Neural progenitor cell (in vitro differentiated cells): ENCODE measurements around the gene HSD11B1. TPM values are rescaled to one million over a fixed set of nuclear protein-coding genes. Genes with fewer than 3 reads are reported as not detected.

Source experiments
- DNase-seq: peaks from one replicate; pipeline ENCODE4 v3.0.0-alpha.2; 2016; ENCODE audit warnings: low spot score
- H2AFZ ChIP-seq: fragments of 200-600 bp; sonication (generic); replicated peaks from 2 replicates; pipeline ENCODE4 v1.6.1; 2016; ENCODE audit warnings: antibody characterized with exemption
- H3F3A ChIP-seq: fragments of 200-600 bp; sonication (generic); 2 replicates; pipeline ENCODE4 v1.6.1; 2016; ENCODE audit warnings: antibody characterized with exemption, low read depth
- H3K27ac ChIP-seq: fragments of 200-600 bp; sonication (generic); 2 replicates; pipeline ENCODE4 v1.5.1; 2016; ENCODE audit warnings: mild to moderate bottlenecking
- H3K27me3 ChIP-seq: fragments of 200-600 bp; sonication (generic); 2 replicates; pipeline ENCODE4 v1.6.1; 2016; ENCODE audit warnings: mild to moderate bottlenecking, moderate library complexity
- H3K36me3 ChIP-seq: fragments of 200-600 bp; sonication (generic); 2 replicates; pipeline ENCODE4 v1.5.1; 2016
- H3K4me1 ChIP-seq: fragments of 200-600 bp; sonication (generic); 2 replicates; pipeline ENCODE4 v1.6.1; 2016; ENCODE audit warnings: mixed run types
- H3K4me2 ChIP-seq: fragments of 200-600 bp; sonication (generic); 2 replicates; pipeline ENCODE4 v1.6.1; 2016
- H3K4me3 ChIP-seq: fragments of 200-600 bp; sonication (generic); 2 replicates; pipeline ENCODE4 v1.5.1; 2016
- H3K79me2 ChIP-seq: fragments of 200-600 bp; sonication (generic); 2 replicates; pipeline ENCODE4 v1.6.1; 2016; ENCODE audit warnings: low read depth
- H3K9ac ChIP-seq: fragments of 200-600 bp; sonication (generic); 2 replicates; pipeline ENCODE4 v1.6.1; 2016
- H3K9me3 ChIP-seq: fragments of 200-600 bp; sonication (generic); 2 replicates; pipeline ENCODE4 v1.5.1; 2016; ENCODE audit warnings: low read depth
- H4K20me1 ChIP-seq: fragments of 200-600 bp; sonication (generic); 2 replicates; pipeline ENCODE4 v1.6.1; 2016; ENCODE audit warnings: low read depth
- H3K27ac Mint-ChIP-seq: 3 replicates; pipeline ENCODE4 v1.8.0; 2021; ENCODE audit warnings: mixed read lengths
- H3K27me3 Mint-ChIP-seq: 2 replicates; pipeline ENCODE4 v1.8.0; 2022; ENCODE audit warnings: low read depth, mild to moderate bottlenecking, inconsistent platforms, moderate library complexity, mixed read lengths; ENCODE audit not compliant: insufficient read depth
- H3K36me3 Mint-ChIP-seq: 3 replicates; pipeline ENCODE4 v1.8.0; 2021; ENCODE audit warnings: mixed read lengths
- H3K4me1 Mint-ChIP-seq: 3 replicates; pipeline ENCODE4 v1.8.0; 2021; ENCODE audit warnings: mixed read lengths
- H3K4me3 Mint-ChIP-seq: 3 replicates; pipeline ENCODE4 v1.8.0; 2021; ENCODE audit warnings: mild to moderate bottlenecking, moderate library complexity, mixed read lengths
- H3K9me3 Mint-ChIP-seq: 3 replicates; pipeline ENCODE4 v1.8.0; 2020; ENCODE audit warnings: mixed read lengths
- EZH2 ChIP-seq: fragments of 200-600 bp; sonication (generic); IDR thresholded peaks from 2 replicates; pipeline ENCODE4 v1.6.1; 2017; ENCODE audit warnings: antibody characterized with exemption, mild to moderate bottlenecking, moderate library complexity
- EZH2phosphoT487 ChIP-seq: fragments of 200-600 bp; sonication (generic); IDR thresholded peaks from 2 replicates; pipeline ENCODE4 v1.6.1; 2017; ENCODE audit warnings: antibody characterized with exemption
- total RNA-seq: library from RNA; depleted of rRNA; stranded (reverse); fragments of >200 nt; gene quantifications from 2 replicates; pipeline ENCODE4 v1.2.3, GENCODE V29; 2015; ENCODE audit warnings: low replicate concordance
- TF ChIP-seq, protein P1 (sequence below): fragments of 200-600 bp; sonication (generic); IDR thresholded peaks from 2 replicates; pipeline ENCODE4 v1.5.1; 2017; ENCODE audit warnings: antibody characterized with exemption, mild to moderate bottlenecking

HSD11B1 gene
- total RNA-seq, 1 donor from 2014 or later, result not detected

GRCh38 chr1:209689477-209689876, 15.2 kb upstream of the HSD11B1 start:
- H3F3A ChIP-seq, result no peaks in the 10 kb centered on the region
- peaks cover 6% of the 10 kb centered on the region for H3K4me1 ChIP-seq
- no peak overlapping the region for H3K4me3 Mint-ChIP-seq
- H3K79me2 ChIP-seq, result no peaks in the 10 kb centered on the region
- no peaks in the 10 kb centered on the region for H4K20me1 ChIP-seq
- no peak overlapping the region for H3K4me3 ChIP-seq
- TF ChIP-seq EZH2phosphoT487, result no peak
- TF ChIP-seq, protein P1, sequence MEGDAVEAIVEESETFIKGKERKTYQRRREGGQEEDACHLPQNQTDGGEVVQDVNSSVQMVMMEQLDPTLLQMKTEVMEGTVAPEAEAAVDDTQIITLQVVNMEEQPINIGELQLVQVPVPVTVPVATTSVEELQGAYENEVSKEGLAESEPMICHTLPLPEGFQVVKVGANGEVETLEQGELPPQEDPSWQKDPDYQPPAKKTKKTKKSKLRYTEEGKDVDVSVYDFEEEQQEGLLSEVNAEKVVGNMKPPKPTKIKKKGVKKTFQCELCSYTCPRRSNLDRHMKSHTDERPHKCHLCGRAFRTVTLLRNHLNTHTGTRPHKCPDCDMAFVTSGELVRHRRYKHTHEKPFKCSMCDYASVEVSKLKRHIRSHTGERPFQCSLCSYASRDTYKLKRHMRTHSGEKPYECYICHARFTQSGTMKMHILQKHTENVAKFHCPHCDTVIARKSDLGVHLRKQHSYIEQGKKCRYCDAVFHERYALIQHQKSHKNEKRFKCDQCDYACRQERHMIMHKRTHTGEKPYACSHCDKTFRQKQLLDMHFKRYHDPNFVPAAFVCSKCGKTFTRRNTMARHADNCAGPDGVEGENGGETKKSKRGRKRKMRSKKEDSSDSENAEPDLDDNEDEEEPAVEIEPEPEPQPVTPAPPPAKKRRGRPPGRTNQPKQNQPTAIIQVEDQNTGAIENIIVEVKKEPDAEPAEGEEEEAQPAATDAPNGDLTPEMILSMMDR, result no peak
- no peak for TF ChIP-seq EZH2
- peaks cover 6% of the 10 kb centered on the region for H3K4me1 Mint-ChIP-seq
- H3K9ac ChIP-seq, result no peak overlapping the region
- no peak overlapping the region for H3K27ac Mint-ChIP-seq
- H3K4me2 ChIP-seq, result no peak overlapping the region
- H3K9me3 ChIP-seq, result no peaks in the 10 kb centered on the region
- no peaks in the 10 kb centered on the region for H3K9me3 Mint-ChIP-seq
- no peak overlapping the region for H3K27ac ChIP-seq
- peaks cover 10% of the 10 kb centered on the region for H3K27me3 Mint-ChIP-seq
- no peaks in the 10 kb centered on the region for H3K36me3 Mint-ChIP-seq
- H3K36me3 ChIP-seq, result no peaks in the 10 kb centered on the region
- no peak for DNase-seq
- no peak overlapping the region for H2AFZ ChIP-seq
- H3K27me3 ChIP-seq, result peaks cover 16% of the 10 kb centered on the region

GRCh38 chr1:209691237-209691636, 13.4 kb upstream of the HSD11B1 start:
- H3K27me3 Mint-ChIP-seq, result peaks cover 9% of the 10 kb centered on the region
- H3K27ac Mint-ChIP-seq, result no peak overlapping the region
- Histone ChIP-seq H2AFZ (no peak overlapping the region), H4K20me1 (no peaks in the 10 kb centered on the region), H3K4me2 (no peak overlapping the region), H3K4me3 (no peak overlapping the region), H3F3A (no peaks in the 10 kb centered on the region), H3K4me1 (no peaks in the 10 kb centered on the region), H3K9ac (no peak overlapping the region), H3K79me2 (no peaks in the 10 kb centered on the region), H3K27me3 (peaks cover 26% of the 10 kb centered on the region), H3K36me3 (no peaks in the 10 kb centered on the region), H3K27ac (no peak overlapping the region), H3K9me3 (no peaks in the 10 kb centered on the region)
- H3K36me3 Mint-ChIP-seq, result no peaks in the 10 kb centered on the region
- TF ChIP-seq, protein P1, result no peak
- TF ChIP-seq EZH2 (no peak), EZH2phosphoT487 (no peak)
- no peak for DNase-seq
- H3K4me3 Mint-ChIP-seq, result no peak overlapping the region
- H3K4me1 Mint-ChIP-seq, result peaks cover 4% of the 10 kb centered on the region
- H3K9me3 Mint-ChIP-seq, result no peaks in the 10 kb centered on the region

- Histone ChIP-seq H3K27ac (no peak overlapping the region), H3K79me2 (no peaks in the 10 kb centered on the region), H3K9ac (no peak overlapping the region), H3F3A (no peaks in the 10 kb centered on the region), H3K27me3 (peaks cover 26% of the 10 kb centered on the region), H2AFZ (no peak overlapping the region), H4K20me1 (no peaks in the 10 kb centered on the region), H3K4me1 (no peaks in the 10 kb centered on the region), H3K9me3 (no peaks in the 10 kb centered on the region), H3K4me2 (no peak overlapping the region), H3K36me3 (no peaks in the 10 kb centered on the region), H3K4me3 (no peak overlapping the region)
- H3K27me3 Mint-ChIP-seq, result peaks cover 9% of the 10 kb centered on the region
- TF ChIP-seq EZH2, result no peak
- no peak for TF ChIP-seq EZH2phosphoT487
- TF ChIP-seq, protein P1, result no peak
- no peaks in the 10 kb centered on the region for H3K36me3 Mint-ChIP-seq
- no peaks in the 10 kb centered on the region for H3K9me3 Mint-ChIP-seq
- H3K4me3 Mint-ChIP-seq, result no peak overlapping the region
- H3K4me1 Mint-ChIP-seq, result peaks cover 4% of the 10 kb centered on the region
- DNase-seq, result no peak
- H3K27ac Mint-ChIP-seq, result no peak overlapping the region
These were observed 12.3 kb upstream of the HSD11B1 start for GRCh38 chr1:209692296-209692695.
